ENCODE measurements around the gene RMDN3. TPM values are rescaled to one million over a fixed set of nuclear protein-coding genes. Genes with fewer than 3 reads are reported as not detected.

The RMDN3 gene, protein sequence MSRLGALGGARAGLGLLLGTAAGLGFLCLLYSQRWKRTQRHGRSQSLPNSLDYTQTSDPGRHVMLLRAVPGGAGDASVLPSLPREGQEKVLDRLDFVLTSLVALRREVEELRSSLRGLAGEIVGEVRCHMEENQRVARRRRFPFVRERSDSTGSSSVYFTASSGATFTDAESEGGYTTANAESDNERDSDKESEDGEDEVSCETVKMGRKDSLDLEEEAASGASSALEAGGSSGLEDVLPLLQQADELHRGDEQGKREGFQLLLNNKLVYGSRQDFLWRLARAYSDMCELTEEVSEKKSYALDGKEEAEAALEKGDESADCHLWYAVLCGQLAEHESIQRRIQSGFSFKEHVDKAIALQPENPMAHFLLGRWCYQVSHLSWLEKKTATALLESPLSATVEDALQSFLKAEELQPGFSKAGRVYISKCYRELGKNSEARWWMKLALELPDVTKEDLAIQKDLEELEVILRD
- total RNA-seq: 22.2 and 25.5 TPM in 2 replicates
- polyA plus RNA-seq (2012): 35.8 TPM

DNA sequence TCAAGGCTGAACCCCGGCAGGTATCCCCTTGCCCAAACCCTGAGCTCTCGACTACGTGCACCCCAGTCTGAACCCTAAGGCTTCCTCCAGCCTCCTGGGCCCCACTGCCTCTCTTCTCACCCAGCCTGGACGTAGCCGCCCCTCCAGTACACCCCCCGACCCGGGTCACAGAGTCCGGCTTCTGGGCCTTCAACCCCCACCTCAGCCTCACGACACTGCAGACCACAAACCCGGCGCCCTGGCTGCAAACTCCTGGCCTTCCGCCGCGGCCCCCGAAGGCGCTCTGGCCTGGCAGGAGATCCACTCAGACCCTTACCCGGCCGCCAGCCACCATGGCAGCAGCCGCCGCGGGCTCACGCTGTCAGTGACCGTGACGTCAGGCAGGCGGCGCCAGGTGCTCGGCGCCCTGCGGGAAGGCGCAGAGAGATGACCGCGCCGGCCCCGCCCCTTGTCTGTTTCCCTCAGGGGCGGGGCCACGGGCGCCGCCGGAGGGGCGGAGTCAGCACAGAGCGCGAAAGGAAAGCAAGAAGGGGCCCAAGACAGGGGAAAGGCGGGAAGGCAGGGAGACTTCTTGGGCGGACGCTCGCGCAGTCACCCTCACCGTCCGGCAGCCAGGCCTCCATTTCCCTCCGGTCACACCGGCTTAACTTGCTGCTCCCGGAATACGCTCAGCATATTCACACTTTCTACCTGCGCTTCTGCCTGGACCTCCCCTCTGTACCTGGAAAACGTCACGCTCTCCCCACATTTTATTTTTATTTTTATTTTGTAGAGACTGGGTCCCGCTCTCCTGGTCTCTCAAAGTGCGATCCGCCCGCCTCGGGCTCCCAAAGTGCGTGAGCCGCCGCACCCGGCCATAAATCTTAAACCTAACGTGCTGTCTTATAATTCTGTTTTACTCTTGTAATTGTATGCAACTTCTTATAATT lies at the start of gene RMDN3:
TSS of gene RMDN3 (minus strand) at position 372 of the 929 bp plus-strand sequence. CDS start 471 bp downstream, outside the sequence.
- DNase-seq (ENCODE audit: low read depth): peak; percentile 92

- no peak for DNase-seq (ENCODE audit: low read depth)
Observed at GRCh38 chr15:40803688-40804087, 48.6 kb upstream of the RMDN3 start.

GRCh38 chr15:40803076-40803475 lies 48.0 kb upstream of the RMDN3 start:
- no peak for DNase-seq (ENCODE audit: low read depth)

DNA sequence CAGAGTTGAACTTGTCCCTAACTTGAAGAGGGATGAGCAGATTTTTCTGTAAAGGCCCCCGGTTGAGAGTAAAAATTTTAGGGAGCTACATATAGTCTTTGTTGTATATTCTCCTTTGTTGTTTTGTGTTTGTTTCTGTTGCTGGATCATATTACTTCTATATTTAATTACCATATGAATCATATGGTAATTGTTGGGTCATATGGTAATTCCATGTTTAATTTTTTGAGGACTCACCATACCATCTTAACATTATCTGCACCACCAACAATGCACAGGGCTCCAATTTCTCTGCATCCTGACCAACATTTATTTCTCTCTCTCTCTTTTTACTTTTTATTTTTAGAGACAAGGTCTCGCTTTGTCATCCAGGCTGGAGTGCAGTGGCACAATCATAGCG lies 44.5 kb upstream of the RMDN3 start:
- no peak for DNase-seq (ENCODE audit: low read depth)

DNA sequence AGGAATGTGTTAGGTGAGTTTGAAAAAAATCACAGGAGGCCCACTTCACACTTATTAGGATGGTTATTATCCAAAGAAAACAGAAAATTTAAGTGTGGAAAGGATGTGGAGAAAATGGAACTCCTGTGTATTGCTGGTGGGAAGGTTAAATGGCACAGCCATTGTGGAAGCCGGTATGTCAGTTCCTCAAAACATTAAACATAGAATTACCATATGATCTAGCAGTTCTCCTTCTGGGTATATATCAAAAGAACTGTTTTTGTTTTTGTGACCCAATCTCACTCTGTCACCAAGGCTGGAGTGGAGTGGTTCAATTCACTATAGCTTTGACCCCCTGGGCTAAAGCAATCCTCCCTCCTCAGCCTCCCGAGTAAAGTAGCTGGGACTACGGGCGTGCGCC lies 41.5 kb upstream of the RMDN3 start:
- no peak for DNase-seq (ENCODE audit: low read depth)

- no peak for DNase-seq (ENCODE audit: low read depth)
Observed at GRCh38 chr15:40796041-40796440, 41.0 kb upstream of the RMDN3 start.

GRCh38 chr15:40793216-40793989 lies 38.3 kb upstream of the RMDN3 start:
- peak; percentile 57 for DNase-seq (ENCODE audit: low read depth)

GRCh38 chr15:40792394-40792793 lies 37.3 kb upstream of the RMDN3 start:
- no peak for DNase-seq (ENCODE audit: low read depth)

- DNase-seq (ENCODE audit: low read depth): no peak
Observed at GRCh38 chr15:40790718-40791117, 35.7 kb upstream of the RMDN3 start.

- DNase-seq (ENCODE audit: low read depth): no peak
Observed at GRCh38 chr15:40789999-40790398, 34.9 kb upstream of the RMDN3 start.

- no peak for DNase-seq (ENCODE audit: low read depth)
Observed at GRCh38 chr15:40789119-40789518, 34.1 kb upstream of the RMDN3 start.

- no peak for DNase-seq (ENCODE audit: low read depth)
Observed at GRCh38 chr15:40787991-40788390, 32.9 kb upstream of the RMDN3 start.

- DNase-seq (ENCODE audit: low read depth): peak; percentile 69
Observed at GRCh38 chr15:40787344-40787841, 32.3 kb upstream of the RMDN3 start.

DNA sequence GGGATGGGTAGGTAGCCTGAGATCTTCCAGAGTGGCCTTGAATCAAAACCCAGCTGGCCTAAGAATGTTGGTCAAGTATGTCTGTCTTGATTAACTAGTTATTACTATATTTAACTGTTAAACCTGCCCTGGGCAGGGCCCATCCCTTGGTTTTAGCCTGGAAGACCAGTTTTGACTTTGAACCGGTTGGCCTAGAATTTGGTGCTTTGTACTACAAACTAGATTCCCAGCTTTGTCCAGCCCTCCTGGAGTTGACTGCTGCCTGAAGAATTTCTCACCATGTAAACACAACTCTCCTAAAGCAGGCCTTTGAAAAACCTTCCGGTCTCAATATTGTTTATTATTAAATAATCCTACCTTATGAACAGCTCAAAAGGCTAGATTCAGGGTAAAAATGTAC lies 30.8 kb upstream of the RMDN3 start:
- DNase-seq (ENCODE audit: low read depth): no peak

- no peak for DNase-seq (ENCODE audit: low read depth)
Observed at GRCh38 chr15:40785164-40785563, 30.1 kb upstream of the RMDN3 start.

DNA sequence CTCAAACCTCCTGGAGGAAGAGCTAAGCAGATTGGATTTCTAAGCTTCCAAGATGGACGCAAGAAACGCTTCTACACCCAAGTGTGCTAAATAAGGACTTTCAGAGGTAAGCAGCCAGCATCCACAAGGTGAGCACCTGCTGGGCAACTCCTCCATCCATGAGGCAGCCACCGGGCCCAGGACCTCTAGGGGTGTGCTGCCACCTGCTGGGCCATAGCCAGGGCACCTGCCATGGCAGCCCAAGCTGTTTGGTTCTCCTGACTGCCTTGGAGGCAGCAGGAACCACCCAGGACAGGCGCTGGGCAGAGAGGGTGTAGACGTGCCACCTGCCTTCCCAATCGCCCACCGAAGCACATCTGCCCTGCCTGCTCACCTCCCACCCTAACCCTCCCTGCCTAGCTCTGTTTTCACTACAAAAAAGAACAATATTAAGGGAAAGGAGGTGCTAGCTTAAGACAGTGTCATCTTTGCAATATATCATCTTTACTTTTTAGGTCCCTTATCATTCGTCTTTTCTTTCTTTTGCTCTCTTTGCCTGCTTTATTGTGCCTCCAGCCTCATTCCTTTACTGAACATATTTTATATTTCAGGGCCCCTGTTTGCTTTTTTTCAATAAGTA lies 27.7 kb upstream of the RMDN3 start:
- no peak for DNase-seq (ENCODE audit: low read depth)

GRCh38 chr15:40776537-40777141 lies 21.6 kb upstream of the RMDN3 start:
- DNase-seq (ENCODE audit: low read depth): peak; percentile 91

- no peak for DNase-seq (ENCODE audit: low read depth)
Observed at GRCh38 chr15:40775740-40776536, 20.9 kb upstream of the RMDN3 start.

GRCh38 chr15:40775007-40775406 lies 20.0 kb upstream of the RMDN3 start:
- no peak for DNase-seq (ENCODE audit: low read depth)
